GM19468 (cell line): ENCODE data around the gene MRGPRX1.
"Not testable (repeated sequence)": the region's sequence is repeated elsewhere in the genome, so short reads cannot be mapped to it uniquely, and the experiment has no call there.

Experiments used
- ATAC-seq: cut with Tn5 transposase; IDR thresholded peaks from one replicate; pipeline ENCODE4 v1.9.1; 2021; ENCODE audit warnings: mild to moderate bottlenecking, moderate library complexity, moderate number of reproducible peaks; ENCODE audit not compliant: unreplicated experiment; ENCODE audit errors: extremely low read depth

The MRGPRX1 gene

DNA sequence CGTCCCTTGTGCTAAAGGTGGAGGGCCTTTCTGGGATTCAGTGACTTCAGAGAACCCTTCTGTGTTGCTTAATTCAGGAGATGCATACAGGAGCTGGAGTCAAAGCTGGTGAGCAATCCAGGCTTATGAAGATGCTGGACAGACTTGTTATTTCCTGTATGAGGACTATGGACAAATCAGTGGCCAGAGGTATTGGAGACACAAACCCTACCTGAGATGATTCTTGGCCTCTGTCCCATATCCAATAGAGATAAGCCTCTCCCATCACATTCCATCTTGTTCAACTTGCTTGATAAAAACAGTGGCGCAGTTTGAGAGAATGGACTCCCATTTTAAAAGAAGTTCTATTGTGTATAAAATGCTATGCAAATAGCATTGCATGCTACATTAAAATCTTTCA is at the start of gene MRGPRX1:
Gene MRGPRX1, minus strand, starts transcription at position 101 of the 400 bp plus-strand sequence. CDS start 4,630 bp downstream, outside the sequence.
- no peak for ATAC-seq

DNA sequence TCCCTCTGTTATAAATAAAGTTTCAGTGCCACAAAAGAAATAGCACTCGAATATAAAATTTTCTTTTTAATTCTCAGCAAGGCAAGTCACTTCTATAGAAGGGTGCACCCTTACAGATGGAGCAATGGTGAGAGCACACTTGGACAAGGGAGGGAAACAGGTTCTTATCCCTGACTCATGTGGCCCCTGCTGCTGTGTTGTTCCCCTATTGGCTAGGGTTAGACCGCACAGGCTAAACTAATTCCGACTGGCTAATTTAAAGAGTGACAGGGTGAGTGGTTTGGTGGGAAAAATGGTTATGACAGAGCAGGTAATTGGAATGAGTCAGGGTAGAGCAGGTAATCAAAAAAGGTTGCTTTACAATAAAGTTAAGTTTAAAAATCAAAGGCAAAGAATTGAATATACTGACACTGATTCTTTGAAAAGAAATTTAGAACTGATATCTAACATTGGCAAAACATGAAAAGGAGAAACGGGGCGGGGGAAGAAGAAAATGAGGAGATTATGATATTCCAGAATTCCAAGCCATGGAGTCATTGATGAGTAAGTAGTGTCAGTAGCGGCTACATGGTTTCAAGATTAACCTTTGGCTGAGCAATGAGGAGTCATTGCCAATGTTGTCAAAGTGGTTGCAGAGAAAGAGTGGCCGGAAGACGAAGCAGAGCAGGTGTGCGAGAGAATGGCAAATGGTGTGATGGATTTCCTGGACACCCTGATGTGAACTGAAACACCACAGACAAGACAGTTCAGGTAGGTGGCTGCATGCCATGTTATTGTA is 48.4 kb upstream of the MRGPRX1 start:
- no peak for ATAC-seq

DNA sequence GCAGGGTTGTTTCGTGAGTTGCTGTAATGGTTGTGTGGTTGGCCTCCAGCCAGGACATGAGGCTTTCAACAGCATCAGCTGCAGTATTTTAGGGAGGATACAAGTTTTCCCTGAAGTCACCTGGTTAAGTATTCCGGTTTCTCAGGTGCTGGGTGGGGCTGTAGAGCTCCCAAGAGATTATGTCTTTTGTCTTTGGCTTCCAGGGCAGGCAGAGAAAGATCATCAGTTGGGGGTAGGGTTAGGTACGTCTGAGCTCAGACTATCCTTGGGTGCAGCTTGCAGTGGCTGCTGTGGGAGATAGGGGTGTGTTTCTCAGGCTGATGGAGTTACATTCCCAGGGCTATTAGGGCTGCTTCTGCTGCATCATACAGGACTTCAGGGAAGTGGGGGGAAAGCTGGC is 47.5 kb upstream of the MRGPRX1 start:
- ATAC-seq: no peak

DNA sequence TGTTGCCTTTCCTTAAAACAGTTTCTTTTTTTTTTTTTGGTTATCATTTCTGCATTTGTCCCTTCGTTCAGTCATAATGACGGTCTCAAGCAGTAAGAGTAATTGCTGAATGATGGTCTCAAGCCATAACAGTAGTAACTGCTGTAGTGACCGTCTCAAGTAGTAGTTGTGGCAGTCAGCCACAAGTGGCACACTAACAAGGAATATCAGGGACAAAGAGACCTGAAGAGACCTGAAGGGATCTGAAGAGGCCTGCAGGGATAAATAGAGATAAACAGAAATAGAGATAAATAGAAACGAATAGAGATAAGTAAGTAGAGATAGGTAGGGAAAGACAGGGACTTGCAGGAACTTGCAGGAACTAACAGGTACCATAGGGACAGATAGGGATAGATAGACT is 42.7 kb upstream of the MRGPRX1 start:
- no peak for ATAC-seq

DNA sequence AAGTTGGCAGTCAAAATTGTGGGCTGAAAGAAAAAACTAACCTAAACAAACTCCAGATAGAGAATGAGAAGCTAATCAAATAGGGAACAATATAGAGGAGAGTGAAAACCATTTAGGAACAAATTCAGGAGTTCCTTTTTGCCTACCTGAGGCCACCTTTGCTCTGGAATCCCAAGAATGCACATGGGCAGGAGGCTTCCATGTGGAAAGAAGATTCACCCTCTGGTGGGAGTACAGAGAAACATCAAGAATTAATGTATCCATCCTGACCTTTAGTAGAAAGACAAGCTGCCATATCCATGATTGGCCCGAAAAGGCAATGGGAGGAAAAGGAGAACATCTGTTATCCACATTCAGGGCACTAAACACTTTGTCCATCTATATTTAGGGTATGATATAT is 35.0 kb upstream of the MRGPRX1 start:
- ATAC-seq: no peak

DNA sequence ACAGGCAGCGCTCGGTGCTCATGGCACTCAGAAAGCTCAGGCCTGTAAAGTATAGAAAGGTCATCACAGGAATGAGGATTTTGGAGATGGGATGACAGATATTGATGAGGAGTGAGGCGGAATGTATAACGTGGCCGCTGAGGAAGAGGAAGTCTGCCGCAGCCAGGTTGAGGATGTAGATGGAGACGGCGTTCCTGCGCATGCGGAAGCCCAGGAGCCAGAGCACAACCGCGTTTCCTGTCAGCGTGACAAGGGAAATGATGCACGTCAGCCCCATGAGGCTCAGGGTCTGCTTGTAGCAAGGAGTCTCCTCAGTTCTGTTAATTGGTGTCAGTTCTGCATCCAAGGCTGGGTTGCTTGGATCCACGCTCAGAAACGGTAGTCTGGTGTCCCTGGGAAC is 33.1 kb upstream of the MRGPRX1 start:
- no peak for ATAC-seq

DNA sequence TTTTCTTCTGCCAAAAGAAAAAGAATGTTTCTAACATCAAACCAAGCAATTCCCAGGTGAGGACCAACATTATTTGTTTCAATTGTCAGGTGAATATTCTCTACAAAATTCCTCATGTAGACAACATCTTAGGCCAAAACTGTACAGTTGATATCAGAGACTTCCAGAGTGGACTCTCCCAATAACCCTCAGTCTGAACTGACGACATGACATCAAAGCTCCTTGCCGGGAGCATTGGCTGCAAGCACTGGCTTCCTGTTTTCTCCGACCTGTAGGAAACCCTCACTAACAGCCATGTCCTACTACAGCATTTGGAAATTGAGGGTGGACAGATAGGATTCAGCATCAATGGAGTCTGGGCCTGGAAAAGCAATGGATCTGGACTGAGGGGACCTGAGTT is 30.5 kb upstream of the MRGPRX1 start:
- no peak for ATAC-seq

DNA sequence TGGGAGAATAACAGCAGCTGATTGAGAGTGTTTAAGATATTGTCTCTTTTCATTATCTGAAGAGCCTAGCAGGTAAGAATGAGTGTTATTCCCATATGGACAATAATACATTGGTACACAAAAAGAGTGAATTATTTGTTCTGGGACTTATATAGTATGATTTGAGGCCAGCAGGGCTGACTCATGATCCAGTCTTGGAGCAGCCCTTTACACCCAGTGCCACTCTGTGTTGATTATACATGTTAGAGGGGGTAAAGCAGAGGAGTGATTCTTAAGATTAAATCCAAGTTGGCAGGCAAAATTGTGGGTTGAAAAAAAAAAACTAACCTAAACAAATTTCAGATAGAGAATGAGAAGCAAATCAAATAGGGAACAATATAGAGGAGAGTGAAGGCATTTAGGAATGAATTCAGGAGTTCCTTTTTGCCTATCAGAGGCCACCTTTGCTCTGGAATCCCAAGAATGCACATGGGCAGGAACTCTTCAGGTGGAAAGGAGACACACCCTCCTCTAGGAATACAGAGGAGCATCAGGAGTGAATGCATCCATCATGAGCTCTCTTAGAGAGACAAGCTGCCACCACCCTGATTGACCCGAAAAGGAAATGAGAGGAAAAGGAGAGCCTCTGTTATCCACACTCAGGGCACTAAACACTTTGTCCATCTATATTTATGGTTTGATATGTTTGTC is 19.2 kb upstream of the MRGPRX1 start:
- ATAC-seq: no peak

DNA sequence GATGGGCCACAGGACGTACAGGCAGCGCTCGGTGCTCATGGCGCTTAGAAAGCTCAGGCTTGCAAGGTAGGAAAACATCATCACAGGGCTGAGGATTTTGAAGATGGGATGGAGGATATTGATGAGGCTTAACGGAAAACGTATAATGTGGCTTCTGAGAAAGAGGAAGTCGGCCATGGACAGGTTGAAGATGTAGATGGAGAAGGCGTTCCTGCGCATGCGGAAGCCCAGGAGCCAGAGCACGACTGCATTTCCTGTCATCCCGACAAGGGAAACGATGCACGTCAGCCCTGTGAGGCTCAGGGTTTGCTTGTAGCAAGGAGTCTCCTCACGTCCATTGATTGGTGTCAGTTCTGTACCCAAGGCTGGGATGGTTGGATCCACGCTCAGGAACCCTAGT is 17.4 kb upstream of the MRGPRX1 start:
- no peak for ATAC-seq

DNA sequence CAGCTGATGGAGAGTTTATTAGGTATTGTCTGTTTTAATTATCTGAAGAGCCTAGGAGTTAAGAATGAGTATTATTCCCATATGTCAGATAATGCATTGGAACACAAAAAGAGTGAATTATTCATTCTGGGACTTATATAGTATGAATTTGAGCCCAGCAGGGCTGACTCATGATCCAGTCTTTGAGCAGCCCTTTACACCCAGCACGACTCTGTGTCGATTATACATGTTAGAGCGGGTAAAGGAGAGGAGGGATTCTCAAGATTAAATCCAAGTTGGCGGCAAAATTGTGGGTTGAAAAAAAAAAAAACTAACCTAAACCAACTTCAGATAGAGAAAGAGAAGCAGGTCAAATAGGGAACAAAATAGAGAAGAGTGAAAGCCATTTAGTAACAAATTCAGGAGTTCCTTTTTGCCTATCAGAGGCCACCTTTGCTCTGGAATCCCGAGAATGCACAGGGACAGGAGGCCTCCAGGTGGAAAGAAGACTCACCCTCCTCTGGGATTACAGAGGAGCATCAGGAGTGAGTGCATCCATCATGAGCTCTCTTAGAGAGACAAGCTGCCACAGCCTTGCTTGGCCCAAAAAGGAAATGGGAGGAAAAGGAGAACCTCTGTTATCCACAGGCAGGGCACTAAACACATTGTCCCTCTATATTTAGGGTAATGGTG is 3.1 kb downstream of the MRGPRX1 start:
- no peak for ATAC-seq

DNA sequence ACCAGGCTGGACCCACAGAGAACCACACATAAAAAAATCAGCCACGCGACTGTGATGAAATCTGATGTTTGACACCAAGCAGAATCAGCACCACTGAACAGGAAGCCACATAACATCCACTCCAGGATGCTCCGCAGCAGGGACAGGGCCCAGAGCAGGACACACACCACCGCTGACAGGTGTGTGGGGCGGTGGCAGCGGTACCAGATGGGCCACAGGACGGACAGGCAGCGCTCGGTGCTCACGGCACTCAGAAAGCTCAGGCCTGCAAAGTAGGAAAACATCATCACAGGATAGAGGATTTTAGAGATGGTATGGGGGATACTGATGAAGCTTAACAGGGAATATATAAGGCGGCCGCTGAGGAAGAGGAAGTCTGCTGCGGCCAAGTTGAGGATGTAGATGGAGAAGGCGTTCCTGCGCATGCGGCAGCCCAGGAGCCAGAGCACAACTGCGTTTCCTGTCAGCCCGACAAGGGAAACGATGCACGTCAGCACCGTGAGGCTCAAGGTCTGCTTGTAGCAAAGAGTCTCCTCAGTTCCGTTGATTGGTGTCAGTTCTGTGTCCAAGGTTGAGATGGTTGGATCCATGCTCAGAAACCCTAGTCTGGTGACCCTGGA is 4.9 kb downstream of the MRGPRX1 start:
- no peak for ATAC-seq

DNA sequence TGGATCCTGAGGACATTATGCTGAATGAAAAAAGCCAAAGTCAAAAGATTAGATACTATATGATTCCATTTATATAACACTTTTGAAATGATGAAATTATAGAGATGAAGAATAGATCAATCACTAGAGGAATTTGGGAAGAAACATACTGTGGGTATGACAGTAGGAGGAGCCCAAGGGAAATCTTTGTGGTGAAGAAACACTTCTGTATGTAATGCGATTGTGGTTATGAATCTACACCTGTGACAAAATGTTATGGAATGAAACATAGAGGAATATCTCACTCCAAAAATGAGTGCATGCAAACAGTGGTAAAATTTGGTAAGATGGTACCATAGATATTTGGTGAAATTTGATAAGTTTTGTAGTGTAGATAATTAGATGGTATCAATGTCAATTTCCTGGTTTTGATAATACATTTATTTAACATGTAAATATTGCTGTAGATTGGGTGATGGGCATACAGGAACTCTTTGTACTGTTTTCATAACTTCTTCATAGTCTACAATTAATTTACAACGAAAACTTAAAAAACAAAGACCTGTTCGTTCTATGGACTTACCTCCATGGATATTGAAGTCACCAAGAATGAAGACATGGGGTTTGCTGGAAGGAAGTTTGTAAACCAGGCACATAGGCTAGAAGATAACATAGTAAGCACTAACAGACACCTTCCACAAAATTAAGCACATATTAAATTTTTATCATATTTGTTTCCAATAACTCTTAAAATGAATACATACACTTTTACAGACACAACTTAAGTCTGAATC is 11.5 kb downstream of the MRGPRX1 start:
- no peak for ATAC-seq

DNA sequence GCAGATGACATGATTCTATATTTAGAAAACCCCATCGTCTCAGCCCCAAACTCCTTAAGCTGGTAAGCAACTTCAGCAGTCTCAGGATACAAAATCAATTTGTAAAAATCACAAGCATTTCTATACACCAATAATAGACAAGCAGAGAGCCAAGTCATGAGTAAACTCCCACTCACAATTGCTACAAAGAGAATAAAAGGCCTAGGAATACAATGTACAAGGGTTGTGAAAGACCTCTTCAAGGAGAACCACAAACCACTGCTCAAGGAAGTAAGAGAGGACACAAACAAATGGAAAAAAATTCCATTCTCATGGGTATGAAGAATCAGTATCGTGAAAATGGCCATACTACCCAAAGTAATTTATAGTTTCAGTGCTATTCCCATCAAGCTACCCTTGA is 13.8 kb downstream of the MRGPRX1 start:
- not testable (repeated sequence) for ATAC-seq

DNA sequence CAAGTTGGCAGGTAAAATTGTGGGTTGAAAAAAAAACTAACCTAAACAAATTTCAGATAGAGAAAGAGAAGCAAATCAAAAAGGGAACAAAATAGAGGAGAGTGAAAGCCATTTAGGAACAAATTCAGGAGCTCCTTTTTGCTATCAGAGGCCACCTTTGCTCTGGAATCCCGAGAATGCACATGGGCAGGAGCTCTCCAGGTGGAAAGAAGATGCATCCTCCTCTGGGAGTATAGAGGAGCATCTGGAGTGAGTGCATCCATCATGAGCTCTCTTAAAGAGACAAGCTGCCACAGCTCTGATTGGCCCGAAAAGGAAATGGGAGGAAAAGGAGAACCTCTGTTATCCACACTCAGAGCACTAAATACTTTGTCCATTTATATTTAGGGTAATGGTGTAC is 26.3 kb downstream of the MRGPRX1 start:
- no peak for ATAC-seq

DNA sequence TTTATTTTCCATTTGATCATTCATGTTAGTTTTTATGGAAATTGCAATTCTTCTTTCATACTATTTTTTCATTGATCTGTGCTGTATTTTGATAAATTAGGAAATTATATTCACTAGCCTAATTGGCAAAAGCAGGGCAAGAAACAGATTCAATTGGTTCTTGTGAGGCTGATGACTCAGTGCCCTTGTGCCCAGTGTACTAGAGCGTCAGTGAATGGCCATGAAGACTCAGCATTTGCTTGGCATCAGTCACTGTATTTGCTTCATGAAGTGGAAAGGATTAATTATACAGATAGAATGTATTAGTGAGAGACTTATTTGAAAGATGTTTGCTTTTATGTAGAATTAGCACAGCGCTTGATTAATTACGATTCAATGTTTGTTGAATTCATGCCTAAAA is 31.8 kb downstream of the MRGPRX1 start:
- ATAC-seq: no peak

DNA sequence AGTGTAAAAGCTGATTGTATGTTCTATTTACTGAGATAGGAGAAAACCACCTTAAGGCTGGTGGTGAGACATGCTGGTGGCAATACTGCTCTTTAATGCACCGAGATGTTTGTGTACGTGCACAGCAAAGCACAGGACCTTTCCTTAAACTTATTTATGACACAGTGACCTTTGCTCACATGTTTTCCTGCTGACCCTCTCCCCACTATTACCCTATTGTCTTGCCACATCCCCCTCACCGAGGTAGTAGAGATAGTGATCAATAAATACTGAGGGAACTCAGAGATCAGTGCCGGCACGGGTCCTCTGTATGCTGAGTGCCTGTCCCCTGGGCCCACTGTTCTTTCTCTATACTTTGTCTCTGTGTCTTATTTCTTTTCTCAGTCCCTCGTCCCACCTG is 38.6 kb downstream of the MRGPRX1 start:
- ATAC-seq: not testable (repeated sequence)

DNA sequence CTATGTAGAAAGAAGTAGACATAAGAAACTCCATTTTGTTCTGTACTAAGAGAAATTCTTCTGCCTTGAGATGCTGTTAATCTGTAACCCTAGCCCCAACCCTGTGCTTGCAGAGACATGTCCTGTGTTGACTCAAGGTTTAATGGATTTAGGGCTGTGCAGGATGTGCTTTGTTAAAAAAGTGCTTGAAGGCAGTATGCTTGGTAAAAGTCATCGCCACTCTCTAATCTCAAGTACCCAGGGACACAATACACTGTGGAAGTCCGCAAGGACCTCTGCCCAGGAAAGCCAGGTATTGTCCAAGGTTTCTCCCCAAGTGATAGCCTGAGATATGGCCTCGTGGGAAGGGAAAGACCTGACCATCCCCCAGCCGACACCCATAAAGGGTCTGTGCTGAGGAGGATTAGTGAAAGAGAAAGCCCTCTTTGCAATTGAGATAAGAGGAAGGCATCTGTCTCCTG is 39.0 kb downstream of the MRGPRX1 start:
- not testable (repeated sequence) for ATAC-seq

DNA sequence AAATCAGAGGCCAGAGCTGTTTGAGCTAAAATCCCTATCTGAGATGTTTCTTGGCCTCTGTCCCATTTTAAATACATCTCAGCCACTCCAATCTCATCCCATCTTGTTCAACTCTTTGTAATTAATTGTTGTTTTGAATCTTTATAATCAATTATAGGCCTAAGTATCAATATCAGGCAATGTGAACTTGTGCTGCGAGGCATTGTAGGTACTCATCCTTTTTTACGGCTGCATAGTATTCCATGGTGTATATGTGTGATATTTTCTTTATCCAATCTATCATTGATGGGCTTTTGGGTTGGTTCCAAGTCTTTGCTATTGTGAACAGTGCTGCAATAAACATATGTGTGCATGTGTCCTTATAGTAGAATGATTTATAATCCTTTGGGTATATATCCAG is 47.5 kb downstream of the MRGPRX1 start:
- ATAC-seq: not testable (repeated sequence)

DNA sequence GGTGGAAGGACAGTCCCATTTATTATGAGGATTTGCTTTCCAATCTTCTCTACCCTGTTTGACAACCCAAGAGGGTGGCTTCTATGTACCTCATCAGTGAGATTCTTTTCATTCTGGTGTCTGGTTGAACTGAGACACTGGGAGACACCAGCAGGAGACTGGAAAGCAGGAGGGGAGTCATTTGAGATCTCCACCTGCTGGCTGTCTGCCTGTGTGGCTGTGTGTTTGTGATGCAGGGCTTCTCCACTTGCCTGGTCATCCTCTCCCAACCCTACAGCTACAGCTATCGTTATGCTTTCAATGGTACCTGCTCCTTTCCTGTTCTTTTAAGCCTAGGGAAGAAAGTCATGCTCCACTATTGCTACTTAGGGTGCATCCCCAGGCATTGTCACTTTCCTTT is 48.6 kb downstream of the MRGPRX1 start:
- ATAC-seq: no peak
